IMR-90 (cell line): ENCODE data around the gene KCNK7. TPM values are rescaled to one million over a fixed set of nuclear protein-coding genes. Genes with fewer than 3 reads are reported as not detected.

Experiments
- ATAC-seq: fragments of 200-7000 bp; cut with Tn5 transposase; 2 replicates; pipeline ENCODE4 v1.9.1; 2020; ENCODE audit warnings: low read depth, mild to moderate bottlenecking, moderate library complexity
- BruUV-seq: library from RNA; stranded (reverse); fragments of 400-500 nt; replicated peaks from 2 replicates; lab custom pipeline; 2021; lab: Mats Ljungman, UMichigan
- CTCF ChIA-PET: fragments of 300-600 bp; formaldehyde crosslinking; extraction: SDS; loops from one replicate; lab custom pipeline; 2021; ENCODE audit warnings: antibody characterized with exemption; lab: Yijun Ruan, JAX
- POLR2A ChIA-PET: fragments of 300-600 bp; sonication (Branson Sonifier 250); formaldehyde crosslinking; loops from one replicate; lab custom pipeline; 2022; ENCODE audit warnings: antibody characterized with exemption; ENCODE audit not compliant: unreplicated experiment; lab: Charles Lee
- DNase-seq: peaks from one replicate; pipeline ENCODE4 v3.0.0; 2013
- H2AFZ ChIP-seq: replicated peaks from 2 replicates; pipeline ENCODE3; 2013; ENCODE audit warnings: low read length, mild to moderate bottlenecking; ENCODE audit not compliant: poor library complexity
- H2AK5ac ChIP-seq: 2 replicates; pipeline ENCODE4 v1.6.1; 2013; ENCODE audit warnings: low read depth, low read length, inconsistent platforms
- H2AK9ac ChIP-seq: replicated peaks from 2 replicates; pipeline ENCODE3; 2013; ENCODE audit warnings: mild to moderate bottlenecking, low read depth, low read length, moderate library complexity; ENCODE audit not compliant: poor library complexity
- H2BK120ac ChIP-seq: 2 replicates; pipeline ENCODE4 v1.6.1; 2013; ENCODE audit warnings: low read depth, low read length, inconsistent platforms
- H2BK15ac ChIP-seq: 3 replicates; pipeline ENCODE4 v1.6.1; 2013; ENCODE audit warnings: low read depth, low read length, inconsistent platforms
- H2BK20ac ChIP-seq: 2 replicates; pipeline ENCODE4 v1.6.1; 2013; ENCODE audit warnings: low read depth, mild to moderate bottlenecking, inconsistent platforms, low read length, moderate library complexity
- H2BK5ac ChIP-seq: 2 replicates; pipeline ENCODE4 v1.6.1; 2013; ENCODE audit warnings: mild to moderate bottlenecking, low read depth, low read length, inconsistent platforms; ENCODE audit not compliant: poor library complexity, severe bottlenecking
- H3K14ac ChIP-seq: replicated peaks from 2 replicates; pipeline ENCODE4 v1.6.1; 2013; ENCODE audit warnings: low read depth, low read length, inconsistent platforms
- H3K18ac ChIP-seq: 2 replicates; pipeline ENCODE4 v1.6.1; 2013; ENCODE audit warnings: low read depth, low read length, control low read depth
- H3K23ac ChIP-seq: 2 replicates; pipeline ENCODE4 v1.6.1; 2013; ENCODE audit warnings: low read depth, low read length, inconsistent platforms
- H3K27ac ChIP-seq: 2 replicates; pipeline ENCODE4 v1.5.1; 2013; ENCODE audit warnings: mild to moderate bottlenecking, control low read depth, low read length; ENCODE audit not compliant: insufficient read depth
- H3K27me3 ChIP-seq: 2 replicates; pipeline ENCODE4 v1.6.1; 2013; ENCODE audit warnings: low read length; ENCODE audit not compliant: control insufficient read depth, insufficient read depth
- H3K36me3 ChIP-seq: 2 replicates; pipeline ENCODE4 v1.6.1; 2013; ENCODE audit warnings: low read length, mixed read lengths; ENCODE audit not compliant: control insufficient read depth, insufficient read depth
- H3K4ac ChIP-seq: 2 replicates; pipeline ENCODE4 v1.6.1; 2013; ENCODE audit warnings: low read depth, low read length, inconsistent platforms
- H3K4me1 ChIP-seq: 2 replicates; pipeline ENCODE4 v1.6.1; 2013; ENCODE audit warnings: low read length, mixed read lengths; ENCODE audit not compliant: control insufficient read depth, insufficient read depth
- H3K4me2 ChIP-seq: 2 replicates; pipeline ENCODE4 v1.6.1; 2013; ENCODE audit warnings: low read depth, mild to moderate bottlenecking, control low read depth, low read length, moderate library complexity
- H3K4me3 ChIP-seq: 2 replicates; pipeline ENCODE4 v1.5.1; 2013; ENCODE audit warnings: low read depth, mild to moderate bottlenecking, control low read depth, low read length, moderate library complexity; ENCODE audit not compliant: insufficient read depth
- H3K56ac ChIP-seq: 2 replicates; pipeline ENCODE4 v1.6.1; 2013; ENCODE audit warnings: low read length, inconsistent platforms; ENCODE audit not compliant: insufficient read depth; ENCODE audit errors: extremely low read depth
- H3K79me1 ChIP-seq, 2 experiments: 2 replicates each; pipeline ENCODE4 v1.6.1; 2013; ENCODE audit warnings: low read length in 2 of 2, inconsistent platforms in 1 of 2, low read depth in 1 of 2
- H3K9ac ChIP-seq: 2 replicates; pipeline ENCODE4 v1.6.1; 2013; ENCODE audit warnings: low read depth, low read length, control low read depth
- H3K9me1 ChIP-seq: 2 replicates; pipeline ENCODE4 v1.6.1; 2013; ENCODE audit warnings: low read length, inconsistent platforms; ENCODE audit not compliant: insufficient read depth
- H3K9me3 ChIP-seq: 2 replicates; pipeline ENCODE4 v1.6.1; 2013; ENCODE audit warnings: low read length; ENCODE audit not compliant: control insufficient read depth, insufficient read depth
- H4K20me1 ChIP-seq: 2 replicates; pipeline ENCODE4 v1.6.1; 2013; ENCODE audit warnings: low read length, inconsistent platforms; ENCODE audit not compliant: insufficient read depth
- H4K5ac ChIP-seq: 2 replicates; pipeline ENCODE4 v1.6.1; 2013; ENCODE audit warnings: mild to moderate bottlenecking, low read depth, low read length, control low read depth
- H4K8ac ChIP-seq, 2 experiments: 2 replicates each; pipeline ENCODE4 v1.6.1; 2013; ENCODE audit warnings: low read depth in 2 of 2, low read length in 2 of 2, control low read depth in 1 of 2, inconsistent platforms in 1 of 2
- H4K91ac ChIP-seq: 2 replicates; pipeline ENCODE4 v1.6.1; 2013; ENCODE audit warnings: low read depth, low read length, inconsistent platforms; ENCODE audit not compliant: insufficient read depth
- BHLHE40 ChIP-seq: fragments of 150-350 bp; IDR thresholded peaks from 2 replicates; pipeline ENCODE4 v1.6.1; 2016; ENCODE audit warnings: mild to moderate bottlenecking, low read depth, low read length
- CEBPB ChIP-seq: IDR thresholded peaks from 2 replicates; pipeline ENCODE4 v1.6.1; 2012; ENCODE audit warnings: low read depth, low read length, improper control_type of control experiment
- CHD1 ChIP-seq: IDR thresholded peaks from 2 replicates; pipeline ENCODE4 v1.6.1; 2012; ENCODE audit warnings: low read depth, low read length, improper control_type of control experiment
- FOS ChIP-seq: fragments of 150-350 bp; IDR thresholded peaks from 2 replicates; pipeline ENCODE4 v1.6.1; 2016; ENCODE audit warnings: low read depth, low read length
- MAFK ChIP-seq: IDR thresholded peaks from 2 replicates; pipeline ENCODE4 v1.6.1; 2012; ENCODE audit warnings: low read depth, low read length, improper control_type of control experiment
- MAZ ChIP-seq: IDR thresholded peaks from 2 replicates; pipeline ENCODE4 v1.6.1; 2012; ENCODE audit warnings: low read depth, mild to moderate bottlenecking, low read length, improper control_type of control experiment, moderate library complexity, borderline replicate concordance
- MXI1 ChIP-seq: IDR thresholded peaks from 2 replicates; pipeline ENCODE4 v1.6.1; 2012; ENCODE audit warnings: low read depth, mild to moderate bottlenecking, low read length, moderate library complexity, borderline replicate concordance
- NFE2L2 ChIP-seq: fragments of 150-350 bp; IDR thresholded peaks from 2 replicates; pipeline ENCODE4 v1.6.1; 2016; ENCODE audit warnings: low read depth, mild to moderate bottlenecking, low read length
- POLR2A ChIP-seq: IDR thresholded peaks from 2 replicates; pipeline ENCODE4 v1.6.1; 2012; ENCODE audit warnings: mild to moderate bottlenecking, low read depth, low read length
- RAD21 ChIP-seq: IDR thresholded peaks from 2 replicates; pipeline ENCODE4 v1.6.1; 2012; ENCODE audit warnings: low read length, improper control_type of control experiment
- RCOR1 ChIP-seq: IDR thresholded peaks from 2 replicates; pipeline ENCODE4 v1.6.1; 2012; ENCODE audit warnings: mild to moderate bottlenecking, low read length, improper control_type of control experiment; ENCODE audit not compliant: insufficient replicate concordance
- RFX5 ChIP-seq: IDR thresholded peaks from 2 replicates; pipeline ENCODE4 v1.8.0; 2012; ENCODE audit warnings: low read depth, mild to moderate bottlenecking, low read length, moderate library complexity
- SMC3 ChIP-seq: fragments of 150-350 bp; IDR thresholded peaks from 2 replicates; pipeline ENCODE4 v1.6.1; 2016; ENCODE audit warnings: low read depth, mild to moderate bottlenecking, antibody characterized with exemption, low read length, moderate library complexity
- USF2 ChIP-seq: fragments of 150-350 bp; IDR thresholded peaks from 2 replicates; pipeline ENCODE4 v1.6.1; 2017; ENCODE audit warnings: mild to moderate bottlenecking, antibody characterized with exemption, low read length, low read depth
- WGBS, 2 experiments: methylation state at CpG; one replicate each; pipeline versions ENCODE4 v1.1.5 to v1.1.7; 2013; ENCODE audit warnings: missing lambda C conversion rate in 2 of 2; ENCODE audit not compliant: insufficient read length in 1 of 2; ENCODE audit errors: extremely low coverage in 2 of 2; 5-methylcytosine and 5-hydroxymethylcytosine counted together
- dilution Hi-C: fragments of 300-500 bp; cut with HindIII; formaldehyde crosslinking; loops from one replicate; pipeline ENCODE4 v1.14.3; 2018; ENCODE audit warnings: low sequenced_read_pairs; ENCODE audit not compliant: unreplicated experiment
- in situ Hi-C: fragments of 300-500 bp; cut with MboI; formaldehyde crosslinking; loops from 3 replicates; pipeline ENCODE4 v1.14.3; 2019; ENCODE audit warnings: low sequenced_read_pairs, inconsistent platforms, mixed read lengths
- intact Hi-C: fragments of 100-400 bp; cut with micrococcal nuclease; formaldehyde crosslinking; loops from 2 replicates; pipeline ENCODE4 v1.10.0; 2022
- polyA plus RNA-seq, 3 experiments: library from polyadenylated mRNA; depleted of rRNA; stranded (reverse); fragments of >200 nt; gene quantifications; 2 replicates each; pipeline ENCODE4 v1.2.3, GENCODE V29; 2012; ENCODE audit warnings: low replicate concordance in 1 of 3
- total RNA-seq: library from RNA; depleted of rRNA; stranded (reverse); fragments of >200 nt; gene quantifications from 2 replicates; pipeline ENCODE4 v1.2.3, GENCODE V29; 2012
- TF ChIP-seq, protein P1 (sequence below): fragments of 150-350 bp; IDR thresholded peaks from 2 replicates; pipeline ENCODE4 v1.6.1; 2016; ENCODE audit warnings: low read depth, mild to moderate bottlenecking, low read length, moderate library complexity, borderline replicate concordance
- TF ChIP-seq, protein P2 (sequence below): conservative IDR thresholded peaks from 2 replicates; pipeline ENCODE4 v1.5.1; 2012; ENCODE audit warnings: mild to moderate bottlenecking, low read depth, low read length, improper control_type of control experiment

Gene KCNK7
- total and polyA plus RNA-seq, 2 of the 4 experiments (the other 2 are of a cell fraction), result 0.09 TPM; not detected in 1

DNA sequence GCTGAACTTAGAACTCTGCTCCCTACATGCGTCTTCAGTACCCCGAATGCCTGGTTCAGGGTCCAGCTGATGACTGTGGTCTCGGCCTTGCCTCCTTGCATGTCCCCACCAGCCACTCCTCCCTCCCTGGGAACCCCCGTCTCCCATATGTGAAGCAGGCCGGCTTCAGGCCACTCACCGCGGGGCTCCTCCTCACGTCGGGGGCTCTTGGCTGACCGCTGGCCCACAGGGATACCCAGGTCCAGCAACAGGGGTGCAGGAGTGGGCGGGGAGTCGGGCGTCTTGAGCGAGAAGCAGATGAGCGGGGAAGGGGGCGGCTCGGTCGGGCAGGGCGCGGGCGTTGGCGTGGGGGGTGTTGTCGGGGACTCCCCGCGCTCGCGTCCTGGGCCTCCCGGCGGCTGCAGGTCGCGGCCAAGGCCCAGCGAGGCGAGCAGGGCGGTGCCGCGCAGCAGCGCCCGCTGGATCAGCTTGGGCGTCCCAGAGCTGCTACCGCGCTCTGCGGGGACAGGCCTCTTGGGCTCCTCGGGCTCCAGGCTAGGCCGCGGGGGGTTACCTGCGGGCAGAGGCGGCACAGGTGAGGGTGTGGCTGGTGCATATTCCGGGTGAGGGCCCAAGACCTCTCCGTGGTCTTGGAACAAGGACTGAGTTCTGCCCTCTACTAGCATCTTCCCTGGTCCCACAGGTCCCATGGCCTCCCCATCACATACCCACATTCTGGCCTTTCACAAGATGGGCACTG, 3.8 kb upstream of the KCNK7 start:
- H4K91ac ChIP-seq, result no peak overlapping the region
- ChIA-PET CTCF (no interaction called here), POLR2A (no interaction called here)
- no peak overlapping the region for H3K9ac ChIP-seq
- no peaks in the 10 kb centered on the region for H3K27me3 ChIP-seq
- no peaks in the 10 kb centered on the region; the same call in 1 of the 2 replicates for H4K20me1 ChIP-seq
- H3K18ac ChIP-seq, result no peak overlapping the region
- WGBS, 2 experiments, result 83% methylated on average over 28 of the region's 49 CpGs; no CpG with 5 or more reads in 1 of the 2 experiments
- no peak overlapping the region for H2AK5ac ChIP-seq
- ATAC-seq (no peak), DNase-seq (no peak)
- intact Hi-C loops, result no loop called here
- dilution Hi-C loops, result no loop called here
- no peak overlapping the region for H2BK5ac ChIP-seq
- no peaks in the 10 kb centered on the region for H3K9me3 ChIP-seq
- H2AFZ ChIP-seq, result peak overlapping the region; percentile 21
- H3K4me1 ChIP-seq, result no peaks in the 10 kb centered on the region
- H3K27ac ChIP-seq, result no peak overlapping the region
- H3K9me1 ChIP-seq, result no peaks in the 10 kb centered on the region
- no peak overlapping the region for H2AK9ac ChIP-seq
- BruUV-seq, result no TSS peak
- in situ Hi-C loops, result no loop called here
- H3K36me3 ChIP-seq, result peaks cover 37% of the 10 kb centered on the region
- no peak overlapping the region for H4K8ac ChIP-seq
- no peak overlapping the region for H3K4ac ChIP-seq
- no peak overlapping the region for H3K23ac ChIP-seq
- no peak overlapping the region for H4K5ac ChIP-seq
- H3K4me3 ChIP-seq, result no peak overlapping the region
- no peak overlapping the region for H3K4me2 ChIP-seq
- no peak overlapping the region for H3K56ac ChIP-seq
- H2BK20ac ChIP-seq, result no peak overlapping the region
- 0 out of 4 replicates have a peak, but pooled peaks cover 0 to 3% of the 10 kb centered on the region in 2 experiments for H3K79me1 ChIP-seq
- TF ChIP-seq RCOR1 (no peak), MAZ (no peak), FOS (no peak), CHD1 (no peak), MAFK (no peak), NFE2L2 (no peak), CEBPB (no peak), BHLHE40 (no peak), POLR2A (no peak), USF2 (no peak), RFX5 (no peak), MXI1 (no peak), SMC3 (no peak), RAD21 (no peak)
- TF ChIP-seq, protein P1, sequence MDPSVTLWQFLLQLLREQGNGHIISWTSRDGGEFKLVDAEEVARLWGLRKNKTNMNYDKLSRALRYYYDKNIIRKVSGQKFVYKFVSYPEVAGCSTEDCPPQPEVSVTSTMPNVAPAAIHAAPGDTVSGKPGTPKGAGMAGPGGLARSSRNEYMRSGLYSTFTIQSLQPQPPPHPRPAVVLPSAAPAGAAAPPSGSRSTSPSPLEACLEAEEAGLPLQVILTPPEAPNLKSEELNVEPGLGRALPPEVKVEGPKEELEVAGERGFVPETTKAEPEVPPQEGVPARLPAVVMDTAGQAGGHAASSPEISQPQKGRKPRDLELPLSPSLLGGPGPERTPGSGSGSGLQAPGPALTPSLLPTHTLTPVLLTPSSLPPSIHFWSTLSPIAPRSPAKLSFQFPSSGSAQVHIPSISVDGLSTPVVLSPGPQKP, result no peak
- TF ChIP-seq, protein P2, sequence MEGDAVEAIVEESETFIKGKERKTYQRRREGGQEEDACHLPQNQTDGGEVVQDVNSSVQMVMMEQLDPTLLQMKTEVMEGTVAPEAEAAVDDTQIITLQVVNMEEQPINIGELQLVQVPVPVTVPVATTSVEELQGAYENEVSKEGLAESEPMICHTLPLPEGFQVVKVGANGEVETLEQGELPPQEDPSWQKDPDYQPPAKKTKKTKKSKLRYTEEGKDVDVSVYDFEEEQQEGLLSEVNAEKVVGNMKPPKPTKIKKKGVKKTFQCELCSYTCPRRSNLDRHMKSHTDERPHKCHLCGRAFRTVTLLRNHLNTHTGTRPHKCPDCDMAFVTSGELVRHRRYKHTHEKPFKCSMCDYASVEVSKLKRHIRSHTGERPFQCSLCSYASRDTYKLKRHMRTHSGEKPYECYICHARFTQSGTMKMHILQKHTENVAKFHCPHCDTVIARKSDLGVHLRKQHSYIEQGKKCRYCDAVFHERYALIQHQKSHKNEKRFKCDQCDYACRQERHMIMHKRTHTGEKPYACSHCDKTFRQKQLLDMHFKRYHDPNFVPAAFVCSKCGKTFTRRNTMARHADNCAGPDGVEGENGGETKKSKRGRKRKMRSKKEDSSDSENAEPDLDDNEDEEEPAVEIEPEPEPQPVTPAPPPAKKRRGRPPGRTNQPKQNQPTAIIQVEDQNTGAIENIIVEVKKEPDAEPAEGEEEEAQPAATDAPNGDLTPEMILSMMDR, result no peak
- H3K14ac ChIP-seq, result no peak overlapping the region
- no peak overlapping the region for H2BK120ac ChIP-seq
- H2BK15ac ChIP-seq, result no peak overlapping the region
